Inferior parietal cortex (tissue), 1 donor: ENCODE measurements around the gene DUSP2.

Experiments used
- DNase-seq: peaks from one replicate; pipeline ENCODE4 v3.0.0-alpha.2; 2016; ENCODE audit errors: extremely low spot score

Gene DUSP2

DNA sequence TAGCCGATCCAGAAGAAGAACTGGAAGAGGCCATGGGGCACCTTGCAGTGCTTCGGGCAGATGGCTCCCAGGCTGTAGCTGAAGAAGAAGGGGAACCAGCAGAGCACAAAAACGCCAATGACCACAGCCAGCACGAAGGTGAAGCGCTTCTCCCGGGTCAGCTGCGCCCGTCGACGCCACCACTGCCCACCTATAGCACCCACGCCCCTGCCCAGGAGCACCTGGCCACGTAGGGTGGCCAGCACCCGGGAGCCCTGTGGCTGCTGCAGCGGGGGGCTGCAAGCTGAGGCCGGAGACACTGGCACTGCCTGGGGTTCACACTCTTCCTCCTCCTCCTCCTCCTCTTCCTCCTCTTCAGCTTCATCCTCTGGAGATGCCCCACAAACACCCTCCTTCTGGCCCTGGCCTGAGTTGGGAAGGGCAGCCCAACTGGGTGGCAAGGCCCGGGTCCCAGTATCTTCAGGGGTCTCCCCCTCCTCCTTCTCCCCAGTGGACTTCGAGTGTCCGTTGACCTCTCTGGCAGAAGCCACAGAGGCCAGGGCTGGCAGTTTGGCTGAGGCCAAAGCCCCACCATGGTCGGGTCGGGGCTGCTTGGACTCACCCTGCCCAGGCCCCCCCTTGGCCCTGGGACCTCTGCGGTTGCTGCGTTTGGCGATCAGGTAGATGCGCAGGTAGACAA, 30.2 kb downstream of the DUSP2 start:
- no peak for DNase-seq

DNA sequence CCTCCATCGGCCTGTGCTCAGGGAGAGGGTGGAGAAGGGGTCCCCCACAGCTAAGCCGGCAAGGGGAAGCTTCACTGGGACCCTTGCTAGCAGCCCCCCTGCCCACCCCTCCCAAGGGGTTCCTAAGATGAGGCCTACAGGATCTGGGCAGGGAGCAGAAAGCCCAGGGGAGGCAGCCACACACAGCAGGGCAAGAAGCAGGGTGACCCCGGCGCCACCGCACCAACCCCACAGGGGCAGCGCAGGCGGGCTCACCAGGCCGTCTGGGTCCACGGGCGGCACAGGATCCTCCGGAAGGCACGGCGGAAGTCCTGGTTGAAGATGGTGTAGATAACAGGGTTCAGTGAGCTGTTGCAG, 30.7 kb downstream of the DUSP2 start:
- DNase-seq: no peak

DNA sequence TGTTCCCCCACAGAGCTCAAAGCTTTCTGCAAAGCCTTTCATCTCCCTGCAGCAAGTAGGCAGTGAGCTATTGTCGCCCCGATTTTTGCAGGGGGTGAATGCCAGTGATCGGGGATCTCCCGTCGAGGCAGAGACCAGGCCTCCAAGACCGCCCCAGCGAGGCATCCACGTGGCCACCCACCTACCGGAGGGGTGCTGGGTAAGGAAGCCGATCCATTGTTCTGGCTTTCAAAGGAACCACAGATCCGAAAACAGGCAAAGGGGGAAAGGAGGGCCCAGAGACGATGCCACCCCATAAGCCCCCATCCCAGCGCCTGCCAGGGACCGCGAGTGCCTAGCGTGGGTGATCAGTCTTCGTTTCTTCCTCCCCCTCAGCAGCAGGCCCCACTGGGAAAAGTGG, 31.3 kb downstream of the DUSP2 start:
- no peak for DNase-seq

DNA sequence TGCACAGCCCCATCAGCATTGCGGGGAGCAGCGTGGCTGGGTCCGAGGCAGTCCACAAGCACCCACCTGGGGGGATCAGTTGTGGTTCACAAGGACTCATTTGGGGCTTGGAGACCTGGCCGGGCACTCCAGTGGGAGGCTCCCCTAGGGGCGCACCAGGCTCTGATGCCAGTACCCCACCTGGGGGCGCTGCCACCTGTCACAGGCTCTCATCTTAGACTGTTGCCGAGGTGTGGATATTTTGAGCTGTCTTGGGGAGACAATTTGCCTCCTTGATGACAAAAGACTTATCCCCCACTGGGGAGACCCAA, 31.9 kb downstream of the DUSP2 start:
- no peak for DNase-seq

DNA sequence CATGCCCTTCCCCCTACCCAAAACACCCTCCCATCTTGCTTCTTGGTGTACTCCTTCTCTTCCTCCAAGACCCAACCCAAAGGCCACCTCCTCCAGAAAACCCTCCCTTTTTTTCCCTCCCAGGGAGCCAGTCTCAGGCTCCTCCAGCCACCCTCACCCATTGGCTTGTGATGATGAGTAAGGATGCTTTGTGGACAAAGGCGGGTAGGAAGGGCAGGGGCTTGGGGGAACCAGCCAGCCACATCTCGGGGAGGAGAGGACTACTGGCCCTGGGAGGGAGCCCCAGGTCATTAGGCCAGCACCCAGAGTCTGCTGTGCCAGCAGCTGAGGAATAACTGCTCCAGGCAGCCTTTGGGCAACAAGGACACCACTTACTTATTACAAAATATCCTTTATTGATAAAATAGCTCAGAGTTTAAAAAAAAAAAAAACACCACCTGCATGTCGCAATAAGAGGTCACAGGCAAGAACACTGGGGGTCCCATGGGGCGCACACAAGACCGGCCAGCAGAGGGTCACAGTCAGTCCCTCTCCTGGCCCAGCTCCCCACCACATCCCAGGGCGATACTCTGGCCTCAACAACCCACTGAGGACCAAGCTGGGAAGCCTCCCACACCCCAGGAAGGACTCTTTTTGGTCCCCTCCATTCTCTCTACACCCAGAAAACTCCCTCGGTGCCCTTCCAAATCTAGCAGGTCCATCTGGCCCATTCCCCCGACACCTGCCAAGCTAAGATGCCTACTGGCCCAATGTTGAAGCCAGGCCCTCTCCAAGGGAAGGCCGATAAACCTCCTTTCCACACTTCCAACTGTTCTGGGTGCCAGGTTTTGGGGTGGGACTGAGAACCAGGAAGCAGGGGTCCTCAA, 32.5 kb downstream of the DUSP2 start:
- DNase-seq: no peak

DNA sequence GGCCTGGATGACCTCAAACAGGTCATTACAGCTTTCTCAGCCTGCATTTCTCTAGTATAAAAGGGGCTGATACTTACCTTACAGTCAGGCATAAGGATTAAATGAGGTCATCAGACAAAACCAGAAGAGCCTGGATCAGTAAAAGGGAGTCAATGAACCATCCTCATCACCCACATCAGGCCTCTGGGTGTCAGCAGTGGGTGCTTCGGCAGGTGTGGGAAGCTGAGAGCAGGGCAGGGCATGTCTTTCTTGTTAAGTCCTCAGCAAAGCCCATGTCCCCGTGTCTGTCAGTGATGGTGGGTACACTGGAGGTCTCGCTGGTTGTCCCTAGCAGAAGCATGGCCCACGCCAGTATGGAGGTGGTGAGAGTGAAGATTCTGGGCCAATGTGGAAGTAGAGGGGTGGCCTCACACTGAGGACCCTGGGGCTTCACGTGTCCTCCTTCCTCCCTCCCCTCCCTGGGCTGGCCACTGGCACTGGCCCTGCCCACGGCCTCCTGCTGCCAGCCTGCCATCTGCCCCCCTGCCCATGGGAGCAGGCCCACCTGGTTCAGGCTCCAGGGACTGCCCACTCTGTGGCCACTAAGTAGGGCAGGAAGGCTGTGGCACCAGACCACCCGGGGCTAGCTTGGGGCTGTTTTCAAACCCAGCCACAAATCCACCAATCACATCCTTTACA, 33.3 kb downstream of the DUSP2 start:
- no peak for DNase-seq

DNA sequence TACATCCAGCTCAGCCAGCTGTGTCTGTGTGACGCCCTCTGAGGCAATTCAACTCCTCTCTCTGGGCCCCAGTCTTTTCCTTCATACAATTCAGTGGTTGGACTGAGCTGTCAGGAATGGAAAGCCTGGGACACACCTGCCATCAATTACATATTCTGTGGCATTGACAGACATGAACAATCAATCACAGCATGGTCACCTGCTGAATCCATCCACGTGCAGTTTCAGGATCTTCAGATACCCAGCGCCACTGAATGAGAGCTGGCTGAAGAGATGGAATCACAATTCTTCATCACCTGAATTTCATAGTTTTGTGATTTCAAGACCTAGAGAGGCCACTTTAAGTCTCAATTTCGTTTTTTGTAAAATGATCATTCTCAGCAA, 34.0 kb downstream of the DUSP2 start:
- no peak for DNase-seq

DNA sequence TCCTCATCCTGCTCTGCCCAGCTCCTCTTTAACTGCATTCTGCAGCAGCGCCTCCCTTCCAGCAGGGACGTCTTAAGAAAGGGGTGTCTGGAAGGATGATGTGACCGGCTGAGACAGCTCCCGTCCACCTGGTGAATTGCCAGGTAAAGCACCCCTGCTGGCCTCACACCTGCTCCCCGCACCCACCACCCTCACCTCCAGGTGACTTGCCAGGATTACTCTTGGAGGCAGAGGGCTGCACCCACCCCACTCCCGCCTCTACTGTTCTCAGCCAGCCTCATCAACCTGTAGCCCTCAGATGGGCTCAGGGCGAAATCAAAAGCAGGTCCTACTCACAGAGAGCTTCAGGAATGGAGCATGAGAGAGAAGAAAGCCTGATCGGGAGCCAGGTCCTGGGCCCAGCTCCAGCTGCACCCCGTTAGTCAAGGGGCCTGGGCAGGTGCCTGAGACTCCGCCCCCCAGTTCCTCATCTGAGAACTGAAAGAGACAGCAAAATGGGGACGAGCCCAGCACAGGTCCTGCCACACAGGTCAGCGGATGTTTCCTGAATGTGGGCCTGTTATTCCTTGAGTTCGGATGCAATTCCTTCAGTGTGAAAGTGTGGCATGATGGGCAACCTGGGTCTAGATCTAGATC, 34.5 kb downstream of the DUSP2 start:
- no peak for DNase-seq

DNA sequence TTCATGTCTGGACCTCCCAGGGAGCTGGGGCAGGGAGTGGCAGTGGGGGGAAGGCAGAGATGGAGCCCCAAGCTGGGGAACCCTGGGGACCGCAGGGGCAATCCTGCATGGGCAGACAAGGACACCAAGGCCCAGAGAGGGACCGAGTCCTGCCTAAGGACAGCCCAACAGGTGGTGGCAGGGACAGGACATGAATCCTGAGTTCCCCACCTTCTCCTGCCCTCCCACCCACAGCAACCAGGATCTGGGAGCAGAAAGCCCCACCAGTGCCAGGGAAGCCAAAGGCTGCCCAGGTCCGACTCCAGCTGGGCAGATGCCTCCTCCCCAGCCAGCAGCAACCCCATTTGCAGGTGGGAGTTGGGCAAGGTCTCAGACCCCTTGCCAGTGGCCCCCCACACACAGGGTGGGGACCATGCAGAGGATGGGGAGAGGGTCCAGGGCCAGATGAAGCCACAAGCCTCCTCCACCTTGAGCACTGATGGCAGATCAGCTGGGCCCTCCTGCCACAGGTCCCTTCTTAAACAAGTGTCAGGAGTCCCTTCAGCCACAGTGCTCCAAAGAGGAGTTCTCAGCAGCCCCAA, 35.2 kb downstream of the DUSP2 start:
- no peak for DNase-seq

DNA sequence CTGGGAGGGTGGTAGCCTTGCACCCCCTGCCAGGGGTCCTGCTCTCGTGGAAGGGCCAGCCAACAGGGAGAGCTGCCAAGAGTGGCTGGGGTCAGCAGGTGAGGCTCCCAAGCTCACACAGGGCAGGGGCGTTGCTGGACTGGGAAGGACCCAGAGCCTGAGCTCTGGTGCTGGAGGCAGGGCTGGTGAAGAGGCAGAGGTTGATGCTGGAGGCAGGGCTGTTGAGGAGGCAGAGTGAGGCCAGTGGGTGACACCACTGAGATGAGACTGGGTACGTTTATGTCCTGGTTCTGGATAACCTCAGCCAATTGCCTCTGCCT, 35.9 kb downstream of the DUSP2 start:
- no peak for DNase-seq

DNA sequence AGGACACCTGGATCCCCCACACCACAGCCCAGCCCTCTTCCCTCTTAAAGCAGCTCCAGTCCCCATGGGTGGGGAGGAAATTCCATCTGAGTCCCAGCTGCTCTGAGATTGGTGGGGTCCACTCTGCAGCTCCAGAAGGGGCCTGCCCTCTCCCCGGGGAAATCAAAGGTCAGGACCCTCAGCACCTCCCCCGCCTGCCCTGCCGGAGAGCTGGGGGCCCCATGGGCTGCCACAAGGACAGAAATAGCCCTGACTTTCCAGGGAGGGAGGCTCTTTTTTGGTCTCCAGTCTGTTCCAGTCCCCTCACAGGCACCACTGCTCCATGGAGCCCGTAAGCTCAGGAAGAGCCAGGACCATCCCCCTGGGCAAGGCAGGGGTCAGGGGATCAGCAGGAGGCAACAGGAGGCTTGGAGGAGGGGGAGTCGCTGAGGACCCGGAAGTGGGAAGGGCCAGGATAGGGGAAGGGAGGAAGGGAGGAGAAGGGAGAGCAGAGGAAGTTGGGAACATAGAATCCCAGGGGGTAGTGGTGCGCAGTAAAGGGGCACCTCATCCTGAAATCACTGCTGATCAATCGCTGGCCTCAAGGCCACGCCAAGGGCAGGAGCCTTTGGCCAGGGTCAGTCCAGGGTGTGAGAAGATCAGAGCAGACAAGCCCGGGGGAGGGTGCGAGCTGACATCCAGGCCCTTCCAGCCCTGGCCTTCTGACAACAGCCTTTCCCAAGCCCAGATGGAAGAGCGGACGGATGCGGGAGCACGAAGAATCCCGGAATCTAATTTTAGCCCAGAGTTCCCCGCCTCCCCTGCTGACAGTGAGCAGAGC, 36.5 kb downstream of the DUSP2 start:
- no peak for DNase-seq

DNA sequence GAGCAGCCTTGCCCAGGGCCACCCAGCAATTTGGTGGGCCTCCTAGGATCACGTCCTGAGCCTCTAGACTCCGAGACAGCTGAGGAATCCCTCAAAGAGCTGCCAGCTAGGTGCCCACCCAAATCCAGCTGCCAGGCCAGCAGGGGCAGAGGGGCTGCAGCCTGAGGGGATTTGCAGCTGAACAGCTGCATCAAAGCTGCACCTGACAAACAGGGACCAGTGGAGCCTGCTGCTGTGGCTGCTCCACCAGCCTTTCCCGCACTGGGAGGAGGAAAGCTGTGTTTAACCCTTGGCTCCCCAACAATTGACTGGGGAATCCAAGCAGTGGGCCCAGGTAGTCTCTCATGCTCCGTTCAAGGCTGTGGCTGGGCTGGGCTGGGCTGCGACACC, 37.1 kb downstream of the DUSP2 start:
- no peak for DNase-seq

DNA sequence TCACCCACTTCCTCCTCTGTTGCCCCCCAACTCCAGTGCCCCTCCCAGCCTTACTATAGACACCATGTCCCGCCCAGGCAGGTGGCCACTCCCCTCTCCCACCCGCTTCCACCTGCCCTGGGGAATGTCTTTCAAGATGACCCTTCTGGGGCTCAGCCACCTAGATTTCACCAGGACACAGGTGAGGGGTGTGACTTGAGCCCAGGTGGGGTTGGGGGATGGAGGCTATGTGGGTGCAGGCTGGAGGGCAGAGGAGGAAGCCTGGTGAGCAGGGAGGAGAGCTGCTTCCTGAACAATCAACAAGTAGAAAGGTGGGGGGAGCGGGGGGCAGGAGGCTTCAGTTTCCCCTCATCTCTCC, 37.6 kb downstream of the DUSP2 start:
- no peak for DNase-seq

DNA sequence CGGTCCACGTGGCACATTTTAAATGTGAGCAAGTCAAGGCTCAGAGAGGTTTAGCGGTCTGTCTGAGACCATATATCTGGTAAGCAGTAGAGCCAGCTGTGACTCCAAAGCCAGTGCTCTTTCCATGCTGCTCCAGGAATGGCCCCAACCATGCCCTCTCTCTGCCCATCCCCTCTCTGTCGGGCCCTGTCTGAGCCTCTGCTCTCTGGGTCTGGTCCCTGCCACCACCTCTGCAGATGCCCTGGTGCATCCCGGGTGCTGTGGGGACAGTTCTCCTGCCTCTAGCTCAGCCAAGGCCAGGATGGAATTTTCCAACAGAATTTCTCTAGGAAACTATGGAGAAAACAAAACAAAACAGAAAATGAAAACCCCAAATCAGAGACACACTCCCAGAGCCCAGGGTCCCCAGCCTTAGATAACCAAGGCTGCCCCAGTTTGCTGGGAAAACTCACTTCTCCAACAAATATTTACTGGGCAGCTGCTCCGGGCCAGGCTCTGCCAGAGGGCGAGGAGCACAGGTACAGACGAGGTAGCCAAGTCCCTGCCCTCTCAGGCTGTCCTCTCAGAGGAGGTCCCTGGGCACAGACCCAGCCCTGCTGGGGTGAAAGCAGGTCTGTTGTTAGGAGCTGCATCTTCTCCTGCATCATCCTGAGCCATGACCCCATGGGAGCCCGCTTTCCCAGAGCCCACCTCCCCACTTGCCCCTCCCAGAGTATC, 38.1 kb downstream of the DUSP2 start:
- no peak for DNase-seq

DNA sequence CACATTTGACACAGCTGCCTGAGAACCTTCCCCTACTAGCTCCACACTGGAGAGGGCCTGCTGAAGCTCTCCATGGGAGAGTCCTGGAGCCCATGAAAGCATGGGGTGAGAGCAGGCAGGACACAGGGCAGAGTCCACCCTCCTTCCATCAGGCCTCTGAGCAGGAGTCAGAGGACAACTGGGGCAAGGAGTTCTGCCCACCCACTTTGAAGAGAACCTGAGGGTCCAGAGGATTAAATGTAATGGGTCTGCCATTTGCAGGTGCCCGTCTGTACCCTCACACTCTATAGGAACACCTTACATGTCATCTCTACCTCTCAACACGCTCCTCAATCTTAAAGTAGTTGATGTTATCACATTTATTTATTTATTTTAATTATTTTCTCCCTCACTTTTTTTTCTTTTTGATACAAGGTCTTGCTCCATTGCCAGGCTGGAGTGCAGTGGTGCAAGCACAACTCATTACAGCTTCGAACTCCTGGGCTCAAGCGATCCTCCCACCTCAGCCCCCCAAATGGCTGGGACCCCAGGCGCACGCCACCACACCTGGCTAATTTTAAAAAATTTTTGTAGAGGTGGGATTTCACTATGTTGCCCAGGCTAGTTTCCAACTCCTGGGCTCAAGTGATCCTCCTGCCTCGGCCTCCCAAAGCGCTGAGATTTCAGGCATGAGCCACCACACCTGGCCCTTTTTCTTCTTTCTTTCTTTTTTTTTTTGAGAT, 39.1 kb downstream of the DUSP2 start:
- no peak for DNase-seq

DNA sequence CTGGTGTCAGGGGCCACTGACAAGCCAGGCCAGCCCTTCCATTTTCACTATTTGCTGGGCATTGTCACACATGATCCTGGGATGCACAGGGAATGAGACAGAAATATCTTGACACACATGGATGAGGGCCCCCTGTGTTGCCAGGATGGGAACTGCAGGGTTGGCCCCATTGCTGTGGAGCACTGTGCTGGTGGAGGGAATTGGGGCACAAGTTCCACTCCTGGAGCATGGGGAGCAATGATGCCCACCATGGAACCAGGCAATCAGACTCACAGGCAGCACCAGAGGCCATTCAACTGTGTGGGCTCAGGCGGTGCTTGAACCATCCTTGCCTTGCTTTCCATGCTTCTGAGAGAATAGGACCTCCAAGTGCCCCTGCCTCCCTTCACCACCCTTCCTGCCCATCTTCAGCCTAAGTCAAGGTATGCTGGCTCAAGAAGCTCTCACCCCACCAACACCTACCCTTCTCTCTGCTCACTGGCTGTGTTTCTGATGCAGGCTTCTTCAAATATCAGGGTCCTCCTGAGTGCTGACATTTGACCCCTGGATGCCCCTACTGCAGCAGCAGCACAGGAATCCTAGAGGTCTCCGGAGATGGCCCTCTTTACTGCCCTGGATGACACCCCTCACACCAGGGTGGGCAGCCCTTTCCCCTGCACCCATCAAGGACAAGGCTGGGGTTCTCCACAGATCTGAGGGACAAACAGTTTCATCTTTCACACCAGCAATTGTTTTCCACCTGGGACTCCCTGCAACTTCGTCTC, 39.9 kb downstream of the DUSP2 start:
- DNase-seq: no peak

DNA sequence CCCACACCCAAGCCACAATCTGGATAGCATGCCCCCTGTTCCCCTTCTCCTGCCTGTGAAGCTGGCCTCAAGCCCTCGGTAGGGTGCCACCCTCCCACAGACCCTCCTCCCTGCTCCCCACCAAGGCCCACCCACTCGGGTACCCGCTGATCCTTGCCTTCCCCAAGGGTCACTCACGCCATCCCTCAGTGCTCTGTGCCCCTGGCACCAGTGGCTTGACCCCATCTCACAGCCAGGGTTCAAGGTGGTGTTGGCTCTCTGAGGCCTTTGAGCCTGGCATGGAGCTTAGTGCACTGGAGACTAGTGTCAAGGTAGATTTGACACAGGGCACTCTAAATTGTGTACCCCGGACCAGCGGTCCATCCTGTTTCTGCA, 40.8 kb downstream of the DUSP2 start:
- no peak for DNase-seq

DNA sequence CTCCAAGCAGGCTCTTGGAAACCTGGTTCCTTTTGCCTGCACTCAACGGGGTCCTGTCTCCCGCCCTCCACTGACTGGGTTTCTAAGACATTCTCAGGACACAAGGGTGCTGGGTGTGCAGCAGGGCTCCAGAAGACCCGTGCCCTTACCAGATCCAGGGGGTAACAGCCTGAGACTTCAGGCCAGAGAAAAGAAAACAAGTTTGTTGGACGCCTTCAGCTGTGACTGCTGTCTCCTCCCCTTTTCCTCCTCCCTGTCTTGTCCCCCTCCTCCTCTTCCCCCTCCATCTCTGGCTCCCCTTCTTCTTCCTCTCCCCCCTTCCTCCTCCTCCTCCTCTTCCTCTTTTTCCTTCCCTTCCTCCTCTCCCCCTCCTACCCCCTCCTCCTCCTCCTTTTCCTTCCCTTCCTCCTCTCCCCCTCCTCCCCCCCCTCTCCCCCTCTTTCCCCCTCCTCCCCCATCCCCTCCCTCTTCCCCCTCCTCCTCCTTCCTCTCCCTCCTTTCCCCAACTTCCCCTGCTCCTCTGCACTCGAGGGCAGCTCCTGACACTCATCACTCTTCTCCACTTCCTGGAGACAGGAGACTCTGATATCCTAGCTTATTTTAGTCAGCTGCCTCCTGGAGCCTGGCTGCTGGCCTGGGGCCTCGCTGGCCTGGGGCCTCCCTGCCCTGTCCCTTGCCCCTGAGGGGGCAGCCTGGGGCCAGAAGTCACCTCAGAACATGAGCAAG, 41.3 kb downstream of the DUSP2 start:
- DNase-seq: no peak

DNA sequence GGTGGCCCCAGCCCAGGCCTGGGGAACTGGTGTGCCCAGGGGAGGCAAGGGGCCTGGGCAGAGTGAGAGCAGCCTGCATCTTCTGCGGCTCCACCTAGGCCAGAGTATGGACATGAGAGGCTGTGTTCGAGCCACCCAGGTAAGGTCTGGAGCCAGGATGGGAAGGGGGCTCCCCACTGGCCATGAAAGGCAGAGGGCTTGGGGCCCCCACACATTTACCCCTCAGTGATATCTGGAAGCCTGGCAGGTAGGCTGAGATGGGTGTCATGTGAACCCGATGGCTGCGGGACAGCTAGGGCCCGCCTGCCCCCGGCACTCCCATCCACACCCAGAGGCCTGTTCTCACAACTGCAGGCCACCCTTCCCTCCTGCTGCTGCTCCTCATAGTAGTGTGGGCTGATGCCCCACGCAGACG, 42.0 kb downstream of the DUSP2 start:
- DNase-seq: no peak
